Sigmoid colon (tissue), 4 donors: ENCODE measurements around the gene TEX51.

ENCODE experiments used
- POLR2A ChIP-seq, 2 donors: fragments of 450-650 bp; IDR thresholded peaks; one replicate each; pipeline ENCODE4 v1.6.1; 2016; ENCODE audit warnings: antibody characterized with exemption in 2 of 2, mild to moderate bottlenecking in 2 of 2, moderate library complexity in 2 of 2
- POLR2AphosphoS5 ChIP-seq, 4 donors: sonication (generic); formaldehyde crosslinking; IDR thresholded peaks; one replicate each; pipeline ENCODE4 v1.6.1; 2017; ENCODE audit warnings: antibody characterized with exemption in 4 of 4
- TF ChIP-seq, protein P1 (sequence below), 4 experiments: fragments of 450-650 bp in 3 of 4; fragments of 200-600 bp in 1 of 4; IDR thresholded peaks; one replicate each; pipeline ENCODE4 v1.5.1; 2016 to 2019; ENCODE audit warnings: antibody characterized with exemption in 4 of 4, mild to moderate bottlenecking in 3 of 4, moderate library complexity in 2 of 4

- TF ChIP-seq POLR2A (IDR thresholded peaks at IDR 0.05): no peak
- TF ChIP-seq, protein P1, sequence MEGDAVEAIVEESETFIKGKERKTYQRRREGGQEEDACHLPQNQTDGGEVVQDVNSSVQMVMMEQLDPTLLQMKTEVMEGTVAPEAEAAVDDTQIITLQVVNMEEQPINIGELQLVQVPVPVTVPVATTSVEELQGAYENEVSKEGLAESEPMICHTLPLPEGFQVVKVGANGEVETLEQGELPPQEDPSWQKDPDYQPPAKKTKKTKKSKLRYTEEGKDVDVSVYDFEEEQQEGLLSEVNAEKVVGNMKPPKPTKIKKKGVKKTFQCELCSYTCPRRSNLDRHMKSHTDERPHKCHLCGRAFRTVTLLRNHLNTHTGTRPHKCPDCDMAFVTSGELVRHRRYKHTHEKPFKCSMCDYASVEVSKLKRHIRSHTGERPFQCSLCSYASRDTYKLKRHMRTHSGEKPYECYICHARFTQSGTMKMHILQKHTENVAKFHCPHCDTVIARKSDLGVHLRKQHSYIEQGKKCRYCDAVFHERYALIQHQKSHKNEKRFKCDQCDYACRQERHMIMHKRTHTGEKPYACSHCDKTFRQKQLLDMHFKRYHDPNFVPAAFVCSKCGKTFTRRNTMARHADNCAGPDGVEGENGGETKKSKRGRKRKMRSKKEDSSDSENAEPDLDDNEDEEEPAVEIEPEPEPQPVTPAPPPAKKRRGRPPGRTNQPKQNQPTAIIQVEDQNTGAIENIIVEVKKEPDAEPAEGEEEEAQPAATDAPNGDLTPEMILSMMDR (IDR thresholded peaks at IDR 0.05): no peak
- TF ChIP-seq POLR2AphosphoS5 (IDR thresholded peaks at IDR 0.05): no peak
Measured at GRCh38 chr2:126913881-126914615, 15.4 kb downstream of the TEX51 start.
